GM11168 (cell line): ENCODE data around the gene RETN.

ENCODE experiments used
- in situ Hi-C: fragments of 300-500 bp; cut with MboI; formaldehyde crosslinking; loops from one replicate; pipeline ENCODE4 v1.12.0; 2022; ENCODE audit warnings: low sequenced_read_pairs; ENCODE audit not compliant: unreplicated experiment

The RETN gene

DNA sequence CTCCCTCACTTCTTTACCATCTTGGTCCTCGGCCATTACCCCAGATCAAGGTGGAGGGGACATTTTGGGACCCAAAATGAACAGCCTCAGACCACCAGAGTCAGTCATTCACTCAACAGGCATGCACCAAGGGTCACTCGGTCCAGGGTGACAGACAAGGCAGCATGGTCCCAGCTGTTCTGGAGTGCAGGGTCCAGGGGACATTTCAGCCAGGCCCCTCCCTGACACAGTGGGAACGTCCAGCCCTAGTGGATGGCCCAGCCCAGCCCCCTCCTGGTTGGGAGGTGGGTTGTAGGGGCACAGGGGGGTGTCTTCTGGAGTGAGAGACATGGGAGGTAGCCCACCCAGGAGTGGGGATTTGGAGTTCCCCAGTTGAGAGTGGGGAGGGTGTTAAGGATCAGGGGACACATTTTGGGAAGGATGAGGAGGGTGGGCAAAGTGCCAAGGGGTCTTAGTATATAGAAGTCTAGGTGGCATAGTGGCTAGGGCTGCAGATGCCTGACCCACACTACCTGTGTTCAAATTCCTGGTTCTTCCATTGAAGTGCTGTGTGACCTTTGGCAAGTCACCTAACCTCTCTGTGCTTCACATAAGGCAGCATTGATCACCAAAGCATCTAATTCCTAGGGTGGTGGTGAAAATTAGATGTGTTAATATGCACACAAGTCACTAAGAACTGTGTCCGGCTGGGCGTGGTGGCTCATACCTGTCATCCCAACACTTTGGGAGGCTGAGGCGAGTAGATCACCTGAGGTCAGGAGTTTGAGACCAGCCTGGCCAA, 35.6 kb downstream of the RETN start:
- in situ Hi-C loops: no loop called here

DNA sequence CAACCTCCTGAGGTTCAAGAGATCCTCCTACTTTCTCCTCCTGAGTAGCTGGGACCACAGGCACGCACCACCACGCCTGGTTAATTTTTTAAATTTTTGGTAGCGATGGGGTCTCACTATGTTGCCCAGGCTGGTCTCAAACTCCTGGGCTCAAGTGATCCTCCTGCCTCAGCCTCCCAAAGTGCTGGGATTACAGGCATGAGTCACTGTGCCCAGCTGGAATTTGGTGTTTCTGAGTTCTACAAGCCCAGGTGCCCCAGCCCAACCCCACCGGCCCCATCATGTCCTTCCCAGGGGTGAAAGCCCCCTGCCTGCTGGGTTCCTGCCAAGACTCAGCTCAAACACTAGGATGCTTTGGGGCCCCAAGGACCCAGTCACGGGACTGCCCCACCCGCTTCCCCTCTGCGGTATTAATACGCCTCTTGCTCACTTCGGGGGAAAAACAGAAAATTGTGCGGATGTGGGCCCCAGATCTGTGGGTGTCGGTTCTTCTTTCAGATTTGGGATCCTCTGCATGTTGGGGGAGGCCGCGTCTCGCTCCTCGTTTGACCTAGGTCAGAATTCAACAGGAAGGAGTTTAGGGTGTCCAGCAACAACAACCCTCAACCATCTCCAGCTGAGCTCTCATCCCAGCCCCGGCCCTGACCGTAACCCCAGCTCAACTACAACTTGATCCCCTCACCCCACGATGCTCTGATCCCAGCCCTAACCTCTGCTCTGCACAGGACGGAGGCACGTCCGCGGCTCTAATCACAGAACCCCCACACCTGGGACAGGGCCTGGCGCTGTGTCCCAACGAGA, 36.7 kb downstream of the RETN start:
- in situ Hi-C loops: no loop called here

DNA sequence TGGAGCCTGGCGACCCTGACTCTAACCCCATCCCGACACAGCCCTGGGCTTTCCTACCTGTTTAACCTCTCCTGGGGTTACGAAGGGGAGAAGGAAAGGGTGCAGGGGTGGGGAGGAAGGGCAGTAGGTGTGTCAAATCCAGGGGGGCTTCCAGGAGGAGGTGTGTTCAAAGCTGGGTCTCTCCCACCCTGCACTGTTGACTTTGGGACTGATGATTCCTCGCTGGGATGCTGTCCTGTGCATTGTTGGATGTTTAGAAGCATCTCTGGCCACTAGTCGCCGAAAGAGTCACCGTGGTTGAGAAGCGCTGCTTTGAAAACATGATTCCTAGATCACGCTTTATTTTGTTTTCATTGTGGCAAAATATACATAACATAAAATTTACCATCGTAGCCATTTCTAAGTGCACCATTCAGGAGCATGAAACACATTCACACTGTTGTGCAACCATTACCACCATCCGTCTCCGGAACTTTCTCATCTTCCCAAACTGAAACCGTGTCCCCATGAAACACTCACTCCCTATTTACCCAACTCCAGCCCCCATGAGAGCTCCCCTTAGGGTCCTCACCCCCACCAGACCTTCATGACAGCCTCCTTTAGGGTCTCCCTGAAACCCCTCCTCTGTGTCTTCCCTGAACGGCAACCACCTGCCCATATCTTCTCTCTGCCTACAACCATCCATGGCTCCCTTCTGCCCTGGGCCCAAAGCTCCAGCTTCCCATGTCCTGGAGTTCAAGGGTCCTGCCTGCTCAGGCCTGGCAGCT, 37.5 kb downstream of the RETN start:
- in situ Hi-C loops: no loop called here

DNA sequence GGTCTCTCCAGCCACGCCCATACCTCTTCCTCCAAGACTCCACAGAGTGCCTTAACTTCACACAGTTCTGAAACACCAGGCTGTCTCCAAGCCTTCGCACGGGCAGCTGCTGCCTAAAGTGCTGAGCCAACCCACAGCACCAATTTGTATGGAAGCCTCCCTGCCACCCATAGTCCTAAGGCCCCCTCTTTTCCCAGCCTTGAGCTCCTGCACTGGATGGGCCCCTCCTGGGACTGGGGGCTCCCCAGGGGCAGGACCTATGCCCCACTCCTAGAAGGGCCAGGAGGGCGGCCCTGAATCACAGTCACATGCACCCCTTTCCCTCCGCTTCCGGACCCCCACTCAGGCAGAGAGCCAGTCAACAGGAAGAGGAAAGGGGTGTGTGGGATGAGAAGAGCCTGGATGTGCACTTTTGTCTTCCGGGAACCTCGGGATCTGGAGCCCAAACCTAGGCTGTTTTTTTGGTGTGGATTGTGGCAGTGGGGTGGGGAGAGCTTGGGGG, 38.2 kb downstream of the RETN start:
- in situ Hi-C loops: no loop called here

DNA sequence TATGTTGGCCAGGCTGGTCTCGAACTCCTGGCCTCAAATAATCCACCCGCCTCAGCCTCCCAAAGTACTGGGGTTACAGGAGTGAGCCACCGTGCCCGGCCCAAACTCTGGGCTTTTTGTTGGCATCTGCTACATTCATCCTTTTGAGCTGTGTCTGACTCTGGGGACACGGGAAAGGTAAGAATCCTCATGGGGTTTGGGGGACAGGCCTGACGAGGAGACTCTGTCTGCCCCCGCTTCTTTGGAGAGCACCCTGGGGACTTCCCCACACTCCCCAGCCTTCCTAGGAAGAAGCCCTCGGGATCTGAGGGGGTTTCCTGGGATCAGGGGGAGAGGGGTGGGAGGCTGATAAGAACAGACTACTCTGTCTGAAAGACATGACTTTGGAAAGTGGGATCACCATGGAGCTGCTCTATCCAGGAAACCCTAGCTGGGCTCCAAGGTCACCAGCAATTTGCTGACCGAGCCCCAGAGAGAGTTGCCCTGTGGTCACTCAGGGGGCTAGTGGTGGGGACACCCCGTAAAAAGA, 41.1 kb downstream of the RETN start:
- in situ Hi-C loops: no loop called here

DNA sequence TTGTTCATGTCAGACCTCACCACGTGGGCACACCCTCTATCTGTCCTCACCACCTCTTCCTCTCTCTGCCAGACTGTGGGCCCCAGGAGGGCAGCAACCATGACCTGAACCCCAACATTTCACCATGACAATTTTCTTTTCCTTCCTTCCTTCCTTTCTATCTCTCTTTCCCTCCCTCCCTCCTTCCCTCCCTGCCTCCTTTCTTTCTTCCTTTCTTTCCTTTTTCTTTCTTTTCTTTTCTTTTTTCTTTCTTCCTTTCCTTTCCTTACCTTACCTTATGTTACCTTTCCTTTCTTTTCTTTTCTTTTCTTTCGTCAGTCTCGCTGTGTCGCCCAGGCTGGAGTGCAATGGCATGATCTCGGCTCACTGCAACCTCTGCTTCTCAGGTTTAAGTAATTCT, 41.8 kb downstream of the RETN start:
- in situ Hi-C loops: no loop called here

DNA sequence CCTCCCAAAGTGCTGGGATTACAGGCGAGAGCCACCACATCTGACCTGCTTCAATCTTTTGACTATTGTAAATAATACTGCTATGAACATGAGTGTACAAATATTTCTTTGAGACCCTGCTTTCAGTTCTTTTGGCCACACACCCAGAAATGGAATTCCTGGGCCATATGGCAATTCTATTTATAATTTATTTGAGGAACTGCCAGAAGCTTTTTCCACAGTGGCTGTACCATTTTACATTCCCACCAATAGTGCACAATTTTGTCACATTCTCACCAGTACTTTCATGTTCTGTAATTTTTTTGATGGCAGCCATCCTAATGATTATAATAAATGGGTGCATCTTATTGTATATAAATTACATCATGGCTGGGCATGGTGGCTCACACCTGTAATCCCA, 46.8 kb downstream of the RETN start:
- in situ Hi-C loops: no loop called here

DNA sequence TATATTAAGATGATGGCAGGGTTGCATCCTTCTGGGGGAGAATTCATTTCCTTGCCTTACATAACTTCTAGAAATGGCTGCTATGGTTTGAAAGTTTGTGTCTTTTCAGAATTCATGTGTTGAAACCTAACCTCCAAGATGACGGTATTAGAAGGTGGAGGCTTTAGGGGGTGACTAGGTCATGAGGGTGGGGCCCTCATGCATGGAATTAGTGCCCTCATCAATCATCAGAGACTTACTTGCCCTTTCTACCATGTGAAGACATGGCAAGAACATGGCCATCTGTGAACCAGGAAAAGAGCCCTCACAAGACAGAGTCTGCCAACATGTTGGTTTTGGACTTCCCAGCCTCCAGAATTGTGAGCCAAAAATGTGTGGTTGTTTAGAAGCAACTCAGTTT, 47.9 kb downstream of the RETN start:
- in situ Hi-C loops: no loop called here

DNA sequence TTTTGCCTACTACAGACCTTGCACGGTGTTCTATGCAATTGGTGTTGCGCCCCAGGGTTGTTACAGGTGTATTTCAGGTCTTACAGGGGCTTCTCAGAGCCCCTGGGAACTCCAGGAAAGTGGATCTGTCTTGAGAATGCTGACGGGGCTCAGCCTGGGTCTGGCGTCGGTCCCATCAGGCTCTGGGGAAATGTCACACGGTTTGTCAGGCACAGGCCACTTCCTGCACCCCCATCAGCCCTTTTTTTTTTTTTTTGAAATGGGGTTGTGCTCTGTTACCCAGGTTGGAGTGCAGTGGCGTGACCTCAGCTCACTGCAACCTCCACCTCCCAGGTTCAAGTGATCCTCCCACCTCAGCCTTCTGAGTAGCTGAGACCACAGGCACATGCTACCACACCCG, 49.8 kb downstream of the RETN start:
- in situ Hi-C loops: no loop called here
